Measurements from ENCODE around the gene DCP1A. TPM values are rescaled to one million over a fixed set of nuclear protein-coding genes. Genes with fewer than 3 reads are reported as not detected.

DCP1A gene
- polyA plus RNA-seq, 1 experiment = 27.0 TPM

GRCh38 chr3:53264718-53265117 is 82.6 kb downstream of the DCP1A start:
- Histone ChIP-seq H3K27me3 (ENCODE audit: control insufficient read depth, insufficient read depth, low read length) (no peaks in the 10 kb centered on the region), H3K27ac (ENCODE audit: low read depth, low read length) (no peak overlapping the region), H3K9me3 (ENCODE audit: control insufficient read depth, insufficient read depth, low read length) (no peaks in the 10 kb centered on the region), H3K4me3 (ENCODE audit: low read depth, low read length) (no peak overlapping the region)
- DNase-seq (ENCODE audit: low read depth, low spot score) = no peak
- CTCF ChIA-PET = interaction anchor here (0.6 kb wide), 2 partner anchors 10 to 1601 kb away, joined by 6 read pairs; no protein-coding TSS in a partner anchor
- TF ChIP-seq CTCF (IDR thresholded peaks at IDR 0.05; ENCODE audit: low read depth, low read length) = no peak
- POLR2A ChIA-PET = no interaction called here

GRCh38 chr3:53263907-53264306 is 83.4 kb downstream of the DCP1A start:
- H3K27me3 ChIP-seq (ENCODE audit: control insufficient read depth, insufficient read depth, low read length) = no peaks in the 10 kb centered on the region
- POLR2A ChIA-PET = interaction anchor here (0.6 kb wide), 1 partner anchor 11 kb away, joined by 5 read pairs; no protein-coding TSS in a partner anchor
- DNase-seq (ENCODE audit: low read depth, low spot score) = no peak
- CTCF ChIA-PET = no interaction called here
- no peak overlapping the region for H3K27ac ChIP-seq (ENCODE audit: low read depth, low read length)
- no peak overlapping the region for H3K4me3 ChIP-seq (ENCODE audit: low read depth, low read length)
- H3K9me3 ChIP-seq (ENCODE audit: control insufficient read depth, insufficient read depth, low read length) = no peaks in the 10 kb centered on the region
- TF ChIP-seq CTCF (IDR thresholded peaks at IDR 0.05; ENCODE audit: low read depth, low read length) = no peak

GRCh38 chr3:53261712-53262111 is 85.6 kb downstream of the DCP1A start:
- POLR2A ChIA-PET = no interaction called here
- Histone ChIP-seq H3K4me3 (ENCODE audit: low read depth, low read length) (no peak overlapping the region), H3K9me3 (ENCODE audit: control insufficient read depth, insufficient read depth, low read length) (no peaks in the 10 kb centered on the region), H3K27me3 (ENCODE audit: control insufficient read depth, insufficient read depth, low read length) (no peaks in the 10 kb centered on the region), H3K27ac (ENCODE audit: low read depth, low read length) (no peak overlapping the region)
- CTCF ChIA-PET = interaction anchor here (0.7 kb wide), 1 partner anchor 38 kb away, joined by 3 read pairs; no protein-coding TSS in a partner anchor
- TF ChIP-seq CTCF (IDR thresholded peaks at IDR 0.05; ENCODE audit: low read depth, low read length) = no peak
- no peak for DNase-seq (ENCODE audit: low read depth, low spot score)

- no peak for TF ChIP-seq CTCF (IDR thresholded peaks at IDR 0.05; ENCODE audit: low read depth, low read length)
- H3K4me3 ChIP-seq (ENCODE audit: low read depth, low read length) = no peak overlapping the region
- H3K9me3 ChIP-seq (ENCODE audit: control insufficient read depth, insufficient read depth, low read length) = no peaks in the 10 kb centered on the region
- ChIA-PET POLR2A (no interaction called here), CTCF (no interaction called here)
- no peaks in the 10 kb centered on the region for H3K27me3 ChIP-seq (ENCODE audit: control insufficient read depth, insufficient read depth, low read length)
- no peak overlapping the region for H3K27ac ChIP-seq (ENCODE audit: low read depth, low read length)
- no peak for DNase-seq (ENCODE audit: low read depth, low spot score)
Measured at GRCh38 chr3:53260286-53260785, 87.0 kb downstream of the DCP1A start.

- TF ChIP-seq CTCF (IDR thresholded peaks at IDR 0.05; ENCODE audit: low read depth, low read length) = no peak
Measured at GRCh38 chr3:53259427-53260259, 87.7 kb downstream of the DCP1A start.

More at GRCh38 chr3:53259427-53260259, 87.7 kb downstream of the DCP1A start:
- POLR2A ChIA-PET = no interaction called here
- no peak for DNase-seq (ENCODE audit: low read depth, low spot score)
- no peaks in the 10 kb centered on the region for H3K27me3 ChIP-seq (ENCODE audit: control insufficient read depth, insufficient read depth, low read length)
- H3K27ac ChIP-seq (ENCODE audit: low read depth, low read length) = no peak overlapping the region
- no peak overlapping the region for H3K4me3 ChIP-seq (ENCODE audit: low read depth, low read length)
- CTCF ChIA-PET = interaction anchor here (0.9 kb wide), 1 partner anchor 40 kb away, joined by 5 read pairs; no protein-coding TSS in a partner anchor
- H3K9me3 ChIP-seq (ENCODE audit: control insufficient read depth, insufficient read depth, low read length) = peaks cover 5% of the 10 kb centered on the region; the same call in 1 of the 2 replicates

Data from AG04450 (cell line).